Measurements from ENCODE around the gene KIAA1755.

DNA sequence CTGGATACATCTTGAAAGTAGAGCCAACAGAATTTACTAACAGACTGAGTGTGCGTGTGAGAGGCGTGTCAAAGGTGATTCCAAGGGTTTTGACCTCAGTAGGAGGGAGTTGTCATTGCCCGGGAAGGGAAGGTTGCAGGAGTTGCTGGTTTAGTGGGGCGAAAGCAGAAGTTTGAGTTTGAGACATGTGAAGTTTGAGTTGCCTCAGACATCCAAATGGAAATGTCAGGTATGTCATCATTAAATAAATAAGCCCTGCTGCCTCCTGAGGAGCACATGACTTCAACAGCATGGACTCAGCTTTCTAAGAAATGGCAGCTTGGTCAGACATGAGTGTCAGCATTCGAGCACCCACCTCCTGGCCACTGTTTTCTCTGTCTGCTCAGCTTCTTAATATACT, 68.9 kb downstream of the KIAA1755 start:
- TF ChIP-seq ZNF57 (CRISPR knock-in tag; IDR thresholded peaks at IDR 0.05): no peak
- no peak for TF ChIP-seq SAP30 (IDR thresholded peaks at IDR 0.05; ENCODE audit: borderline replicate concordance, insufficient read depth, low read depth, low read length, poor library complexity, severe bottlenecking)
- TF ChIP-seq HCFC1 (IDR thresholded peaks at IDR 0.05; ENCODE audit: low read depth, low read length): no peak
- TF ChIP-seq, protein P1, sequence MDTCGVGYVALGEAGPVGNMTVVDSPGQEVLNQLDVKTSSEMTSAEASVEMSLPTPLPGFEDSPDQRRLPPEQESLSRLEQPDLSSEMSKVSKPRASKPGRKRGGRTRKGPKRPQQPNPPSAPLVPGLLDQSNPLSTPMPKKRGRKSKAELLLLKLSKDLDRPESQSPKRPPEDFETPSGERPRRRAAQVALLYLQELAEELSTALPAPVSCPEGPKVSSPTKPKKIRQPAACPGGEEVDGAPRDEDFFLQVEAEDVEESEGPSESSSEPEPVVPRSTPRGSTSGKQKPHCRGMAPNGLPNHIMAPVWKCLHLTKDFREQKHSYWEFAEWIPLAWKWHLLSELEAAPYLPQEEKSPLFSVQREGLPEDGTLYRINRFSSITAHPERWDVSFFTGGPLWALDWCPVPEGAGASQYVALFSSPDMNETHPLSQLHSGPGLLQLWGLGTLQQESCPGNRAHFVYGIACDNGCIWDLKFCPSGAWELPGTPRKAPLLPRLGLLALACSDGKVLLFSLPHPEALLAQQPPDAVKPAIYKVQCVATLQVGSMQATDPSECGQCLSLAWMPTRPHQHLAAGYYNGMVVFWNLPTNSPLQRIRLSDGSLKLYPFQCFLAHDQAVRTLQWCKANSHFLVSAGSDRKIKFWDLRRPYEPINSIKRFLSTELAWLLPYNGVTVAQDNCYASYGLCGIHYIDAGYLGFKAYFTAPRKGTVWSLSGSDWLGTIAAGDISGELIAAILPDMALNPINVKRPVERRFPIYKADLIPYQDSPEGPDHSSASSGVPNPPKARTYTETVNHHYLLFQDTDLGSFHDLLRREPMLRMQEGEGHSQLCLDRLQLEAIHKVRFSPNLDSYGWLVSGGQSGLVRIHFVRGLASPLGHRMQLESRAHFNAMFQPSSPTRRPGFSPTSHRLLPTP (IDR thresholded peaks at IDR 0.05; ENCODE audit: borderline replicate concordance, extremely low read depth, insufficient read length): no peak
- TF ChIP-seq, protein P2, sequence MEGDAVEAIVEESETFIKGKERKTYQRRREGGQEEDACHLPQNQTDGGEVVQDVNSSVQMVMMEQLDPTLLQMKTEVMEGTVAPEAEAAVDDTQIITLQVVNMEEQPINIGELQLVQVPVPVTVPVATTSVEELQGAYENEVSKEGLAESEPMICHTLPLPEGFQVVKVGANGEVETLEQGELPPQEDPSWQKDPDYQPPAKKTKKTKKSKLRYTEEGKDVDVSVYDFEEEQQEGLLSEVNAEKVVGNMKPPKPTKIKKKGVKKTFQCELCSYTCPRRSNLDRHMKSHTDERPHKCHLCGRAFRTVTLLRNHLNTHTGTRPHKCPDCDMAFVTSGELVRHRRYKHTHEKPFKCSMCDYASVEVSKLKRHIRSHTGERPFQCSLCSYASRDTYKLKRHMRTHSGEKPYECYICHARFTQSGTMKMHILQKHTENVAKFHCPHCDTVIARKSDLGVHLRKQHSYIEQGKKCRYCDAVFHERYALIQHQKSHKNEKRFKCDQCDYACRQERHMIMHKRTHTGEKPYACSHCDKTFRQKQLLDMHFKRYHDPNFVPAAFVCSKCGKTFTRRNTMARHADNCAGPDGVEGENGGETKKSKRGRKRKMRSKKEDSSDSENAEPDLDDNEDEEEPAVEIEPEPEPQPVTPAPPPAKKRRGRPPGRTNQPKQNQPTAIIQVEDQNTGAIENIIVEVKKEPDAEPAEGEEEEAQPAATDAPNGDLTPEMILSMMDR (IDR thresholded peaks at IDR 0.05 in 2 of 3, conservative IDR thresholded peaks at IDR 0.05 in 1 of 3; ENCODE audit: insufficient read depth in 2 of 3, low read depth in 1 of 3, low read length in 3 of 3): no peak
- TF ChIP-seq SPI1 (IDR thresholded peaks at IDR 0.05; ENCODE audit: borderline replicate concordance, low read depth, low read length): no peak
- TF ChIP-seq, protein P3, sequence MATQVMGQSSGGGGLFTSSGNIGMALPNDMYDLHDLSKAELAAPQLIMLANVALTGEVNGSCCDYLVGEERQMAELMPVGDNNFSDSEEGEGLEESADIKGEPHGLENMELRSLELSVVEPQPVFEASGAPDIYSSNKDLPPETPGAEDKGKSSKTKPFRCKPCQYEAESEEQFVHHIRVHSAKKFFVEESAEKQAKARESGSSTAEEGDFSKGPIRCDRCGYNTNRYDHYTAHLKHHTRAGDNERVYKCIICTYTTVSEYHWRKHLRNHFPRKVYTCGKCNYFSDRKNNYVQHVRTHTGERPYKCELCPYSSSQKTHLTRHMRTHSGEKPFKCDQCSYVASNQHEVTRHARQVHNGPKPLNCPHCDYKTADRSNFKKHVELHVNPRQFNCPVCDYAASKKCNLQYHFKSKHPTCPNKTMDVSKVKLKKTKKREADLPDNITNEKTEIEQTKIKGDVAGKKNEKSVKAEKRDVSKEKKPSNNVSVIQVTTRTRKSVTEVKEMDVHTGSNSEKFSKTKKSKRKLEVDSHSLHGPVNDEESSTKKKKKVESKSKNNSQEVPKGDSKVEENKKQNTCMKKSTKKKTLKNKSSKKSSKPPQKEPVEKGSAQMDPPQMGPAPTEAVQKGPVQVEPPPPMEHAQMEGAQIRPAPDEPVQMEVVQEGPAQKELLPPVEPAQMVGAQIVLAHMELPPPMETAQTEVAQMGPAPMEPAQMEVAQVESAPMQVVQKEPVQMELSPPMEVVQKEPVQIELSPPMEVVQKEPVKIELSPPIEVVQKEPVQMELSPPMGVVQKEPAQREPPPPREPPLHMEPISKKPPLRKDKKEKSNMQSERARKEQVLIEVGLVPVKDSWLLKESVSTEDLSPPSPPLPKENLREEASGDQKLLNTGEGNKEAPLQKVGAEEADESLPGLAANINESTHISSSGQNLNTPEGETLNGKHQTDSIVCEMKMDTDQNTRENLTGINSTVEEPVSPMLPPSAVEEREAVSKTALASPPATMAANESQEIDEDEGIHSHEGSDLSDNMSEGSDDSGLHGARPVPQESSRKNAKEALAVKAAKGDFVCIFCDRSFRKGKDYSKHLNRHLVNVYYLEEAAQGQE (IDR thresholded peaks at IDR 0.05; ENCODE audit: borderline replicate concordance): no peak
- TF ChIP-seq, protein P3 (CRISPR knock-in tag; IDR thresholded peaks at IDR 0.05; ENCODE audit: low read depth): no peak
- TF ChIP-seq ZNF436 (CRISPR knock-in tag; IDR thresholded peaks at IDR 0.05): no peak
- no peak for TF ChIP-seq MYBL2 (IDR thresholded peaks at IDR 0.05; ENCODE audit: low read depth)
- TF ChIP-seq MYBL2 (CRISPR knock-in tag; IDR thresholded peaks at IDR 0.05; ENCODE audit: borderline replicate concordance): no peak

Measured in K562 (cell line).